NCI-H82 (cell line): ENCODE measurements around the gene RETN.

Source experiments
- DNase-seq: peaks from one replicate; lab custom pipeline; 2025; lab: John Stamatoyannopoulos, UW

RETN gene

GRCh38 chr19:7706188-7706954 lies 37.5 kb downstream of the RETN start:
- no peak for DNase-seq

DNA sequence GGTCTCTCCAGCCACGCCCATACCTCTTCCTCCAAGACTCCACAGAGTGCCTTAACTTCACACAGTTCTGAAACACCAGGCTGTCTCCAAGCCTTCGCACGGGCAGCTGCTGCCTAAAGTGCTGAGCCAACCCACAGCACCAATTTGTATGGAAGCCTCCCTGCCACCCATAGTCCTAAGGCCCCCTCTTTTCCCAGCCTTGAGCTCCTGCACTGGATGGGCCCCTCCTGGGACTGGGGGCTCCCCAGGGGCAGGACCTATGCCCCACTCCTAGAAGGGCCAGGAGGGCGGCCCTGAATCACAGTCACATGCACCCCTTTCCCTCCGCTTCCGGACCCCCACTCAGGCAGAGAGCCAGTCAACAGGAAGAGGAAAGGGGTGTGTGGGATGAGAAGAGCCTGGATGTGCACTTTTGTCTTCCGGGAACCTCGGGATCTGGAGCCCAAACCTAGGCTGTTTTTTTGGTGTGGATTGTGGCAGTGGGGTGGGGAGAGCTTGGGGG lies 38.2 kb downstream of the RETN start:
- DNase-seq = no peak

DNA sequence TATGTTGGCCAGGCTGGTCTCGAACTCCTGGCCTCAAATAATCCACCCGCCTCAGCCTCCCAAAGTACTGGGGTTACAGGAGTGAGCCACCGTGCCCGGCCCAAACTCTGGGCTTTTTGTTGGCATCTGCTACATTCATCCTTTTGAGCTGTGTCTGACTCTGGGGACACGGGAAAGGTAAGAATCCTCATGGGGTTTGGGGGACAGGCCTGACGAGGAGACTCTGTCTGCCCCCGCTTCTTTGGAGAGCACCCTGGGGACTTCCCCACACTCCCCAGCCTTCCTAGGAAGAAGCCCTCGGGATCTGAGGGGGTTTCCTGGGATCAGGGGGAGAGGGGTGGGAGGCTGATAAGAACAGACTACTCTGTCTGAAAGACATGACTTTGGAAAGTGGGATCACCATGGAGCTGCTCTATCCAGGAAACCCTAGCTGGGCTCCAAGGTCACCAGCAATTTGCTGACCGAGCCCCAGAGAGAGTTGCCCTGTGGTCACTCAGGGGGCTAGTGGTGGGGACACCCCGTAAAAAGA lies 41.1 kb downstream of the RETN start:
- DNase-seq = no peak

- DNase-seq = no peak
Measured at GRCh38 chr19:7710616-7711015, 41.8 kb downstream of the RETN start.

DNA sequence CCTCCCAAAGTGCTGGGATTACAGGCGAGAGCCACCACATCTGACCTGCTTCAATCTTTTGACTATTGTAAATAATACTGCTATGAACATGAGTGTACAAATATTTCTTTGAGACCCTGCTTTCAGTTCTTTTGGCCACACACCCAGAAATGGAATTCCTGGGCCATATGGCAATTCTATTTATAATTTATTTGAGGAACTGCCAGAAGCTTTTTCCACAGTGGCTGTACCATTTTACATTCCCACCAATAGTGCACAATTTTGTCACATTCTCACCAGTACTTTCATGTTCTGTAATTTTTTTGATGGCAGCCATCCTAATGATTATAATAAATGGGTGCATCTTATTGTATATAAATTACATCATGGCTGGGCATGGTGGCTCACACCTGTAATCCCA lies 46.8 kb downstream of the RETN start:
- DNase-seq = no peak

- no peak for DNase-seq
Measured at GRCh38 chr19:7716762-7717161, 47.9 kb downstream of the RETN start.

- no peak for DNase-seq
Measured at GRCh38 chr19:7718668-7719067, 49.8 kb downstream of the RETN start.
